ENCODE data around the gene TRIM2.

DNA sequence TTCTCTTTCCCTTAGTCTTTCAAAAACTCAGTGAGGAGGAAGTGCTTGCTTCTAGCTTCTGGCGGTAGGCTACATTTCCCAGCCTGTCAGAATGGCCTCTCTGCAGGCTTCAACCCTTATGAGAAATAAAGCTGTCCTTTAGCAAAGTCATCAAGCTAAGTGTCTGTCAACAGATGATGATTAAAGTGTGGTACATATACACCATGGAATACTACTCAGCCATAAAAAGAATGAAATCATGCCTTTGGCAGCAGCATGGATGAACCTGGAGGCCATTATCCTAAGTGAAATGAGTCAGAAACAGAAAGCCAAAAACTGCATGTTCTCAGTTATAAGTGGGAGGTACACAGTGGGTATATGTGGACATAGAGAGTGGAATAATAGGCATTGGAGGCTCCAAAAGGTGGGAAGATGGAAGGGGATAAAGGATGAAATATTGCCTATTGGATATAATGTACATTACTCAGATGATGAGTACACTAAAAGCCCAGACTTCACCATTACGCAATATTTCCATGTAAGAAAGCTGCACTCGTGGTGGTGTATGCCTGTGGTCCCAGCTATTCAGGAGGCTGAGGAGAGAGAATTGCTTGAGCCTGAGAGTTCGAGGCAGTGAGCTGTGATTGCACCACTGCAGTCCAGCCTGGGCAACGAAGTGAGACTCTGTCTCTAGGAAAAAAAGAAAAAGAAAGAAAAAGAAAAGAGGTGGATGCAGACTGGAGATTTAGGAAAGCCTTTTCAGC lies 7.9 kb downstream of the TRIM2 start:
- TF ChIP-seq, protein P1, sequence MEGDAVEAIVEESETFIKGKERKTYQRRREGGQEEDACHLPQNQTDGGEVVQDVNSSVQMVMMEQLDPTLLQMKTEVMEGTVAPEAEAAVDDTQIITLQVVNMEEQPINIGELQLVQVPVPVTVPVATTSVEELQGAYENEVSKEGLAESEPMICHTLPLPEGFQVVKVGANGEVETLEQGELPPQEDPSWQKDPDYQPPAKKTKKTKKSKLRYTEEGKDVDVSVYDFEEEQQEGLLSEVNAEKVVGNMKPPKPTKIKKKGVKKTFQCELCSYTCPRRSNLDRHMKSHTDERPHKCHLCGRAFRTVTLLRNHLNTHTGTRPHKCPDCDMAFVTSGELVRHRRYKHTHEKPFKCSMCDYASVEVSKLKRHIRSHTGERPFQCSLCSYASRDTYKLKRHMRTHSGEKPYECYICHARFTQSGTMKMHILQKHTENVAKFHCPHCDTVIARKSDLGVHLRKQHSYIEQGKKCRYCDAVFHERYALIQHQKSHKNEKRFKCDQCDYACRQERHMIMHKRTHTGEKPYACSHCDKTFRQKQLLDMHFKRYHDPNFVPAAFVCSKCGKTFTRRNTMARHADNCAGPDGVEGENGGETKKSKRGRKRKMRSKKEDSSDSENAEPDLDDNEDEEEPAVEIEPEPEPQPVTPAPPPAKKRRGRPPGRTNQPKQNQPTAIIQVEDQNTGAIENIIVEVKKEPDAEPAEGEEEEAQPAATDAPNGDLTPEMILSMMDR (IDR thresholded peaks at IDR 0.05) = no peak
- no peak for TF ChIP-seq POLR2A (IDR thresholded peaks at IDR 0.05)
